ENCODE measurements around the gene BCO2.

Gene BCO2

GRCh38 chr11:112249871-112250610 is 74.7 kb downstream of the BCO2 start:
- DNase-seq (ENCODE audit: low read depth in 2 of 2) = no peak

GRCh38 chr11:112253605-112254242 is 78.4 kb downstream of the BCO2 start:
- no peak for DNase-seq (ENCODE audit: low read depth in 2 of 2)

DNA sequence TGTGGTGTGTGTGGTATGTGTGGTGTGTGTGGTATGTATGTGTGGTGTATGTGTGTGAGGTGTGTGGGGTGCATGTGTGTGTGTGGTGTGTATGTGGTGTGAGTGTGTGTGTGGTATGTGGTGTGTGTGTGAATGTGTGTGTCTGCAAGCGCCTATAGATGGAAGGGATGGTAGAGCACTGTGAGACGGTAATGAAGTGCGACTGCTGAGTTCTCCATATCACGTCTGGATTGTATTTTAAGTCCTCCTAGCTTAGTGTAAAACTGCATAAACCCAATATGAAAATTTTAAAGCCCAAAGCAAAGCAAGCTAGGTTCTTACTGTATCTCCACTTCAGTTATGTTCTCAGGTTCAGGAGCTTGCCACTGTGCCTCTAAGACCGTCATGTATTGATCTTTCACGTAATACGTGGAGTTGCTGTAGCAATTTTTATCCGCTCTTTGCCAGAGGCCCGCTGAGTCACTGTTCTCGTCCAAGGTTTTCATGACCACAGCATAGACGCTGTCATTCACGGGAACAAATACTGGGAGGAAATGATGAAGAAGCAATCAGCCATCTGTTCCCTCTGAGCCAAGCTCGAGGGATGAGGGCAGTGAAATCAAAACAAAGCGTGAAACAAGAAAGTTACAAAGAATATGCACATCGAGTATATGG is 79.9 kb downstream of the BCO2 start:
- DNase-seq (ENCODE audit: low read depth in 2 of 2) = no peak

DNA sequence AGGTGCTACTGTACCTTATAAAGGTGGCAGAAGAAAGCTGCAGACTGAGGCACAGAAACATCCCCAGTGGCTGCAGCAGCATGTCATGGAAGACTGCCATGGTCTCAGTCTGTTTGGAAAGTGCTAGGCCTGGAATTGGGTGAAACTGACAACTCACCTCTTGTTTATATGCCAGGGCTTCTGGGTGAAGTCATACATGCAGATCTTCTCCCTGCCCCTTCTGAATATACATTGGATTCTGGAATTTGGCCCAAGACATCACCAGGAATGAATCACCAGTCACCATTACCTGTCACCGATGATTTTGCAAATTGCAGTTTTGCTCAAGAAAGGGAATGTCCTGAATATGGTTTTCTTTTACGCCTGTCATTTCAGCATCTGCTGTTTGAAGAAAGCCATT is 85.2 kb downstream of the BCO2 start, which contains the start of gene PLET1:
Gene PLET1, minus strand, starts transcription at position 371 of the 400 bp plus-strand sequence. Its CDS starts 271 bp downstream, at position 100.
- no peak for DNase-seq (ENCODE audit: low read depth in 2 of 2)

GRCh38 chr11:112265659-112266409 is 90.5 kb downstream of the BCO2 start:
- DNase-seq (ENCODE audit: low read depth in 2 of 2) = no peak

- no peak for DNase-seq (ENCODE audit: low read depth in 2 of 2)
These were observed 91.1 kb downstream of the BCO2 start for GRCh38 chr11:112266410-112266778.

- no peak for DNase-seq (ENCODE audit: low read depth in 2 of 2)
These were observed 91.9 kb downstream of the BCO2 start for GRCh38 chr11:112267188-112267591.

DNA sequence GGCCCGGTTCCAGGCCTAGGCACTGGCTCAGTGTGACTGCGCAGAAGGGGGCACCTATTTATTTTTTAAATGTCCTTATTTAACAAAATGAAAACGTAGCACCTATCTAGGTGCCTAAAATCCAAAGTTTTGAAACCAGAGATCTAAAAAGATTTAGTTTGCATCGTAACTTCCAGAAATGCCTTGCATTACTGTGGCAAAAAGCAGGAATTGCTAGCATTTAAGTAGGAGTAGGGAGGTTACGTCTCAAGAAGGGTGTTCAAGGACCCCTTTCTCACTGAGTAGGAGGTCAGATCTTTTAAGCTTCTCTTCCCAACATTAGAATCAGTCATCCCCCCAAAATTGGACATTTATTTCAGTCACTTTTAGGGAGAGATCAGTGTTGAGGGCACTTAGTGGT is 93.1 kb downstream of the BCO2 start:
- no peak for DNase-seq (ENCODE audit: low read depth in 2 of 2)
